GM21786 (cell line): Measurements from ENCODE around the gene TMEM209.
"Not testable (repeated sequence)": the region's sequence is repeated elsewhere in the genome, so short reads cannot be mapped to it uniquely, and the experiment has no call there.

ENCODE experiments used
- ATAC-seq: cut with Tn5 transposase; IDR thresholded peaks from one replicate; pipeline ENCODE4 v1.9.1; 2021; ENCODE audit not compliant: unreplicated experiment

TMEM209 gene

GRCh38 chr7:130218806-130219620 is 13.8 kb upstream of the TMEM209 start:
- ATAC-seq: no peak

- no peak for ATAC-seq
Measured at GRCh38 chr7:130216750-130217149, 11.5 kb upstream of the TMEM209 start.

DNA sequence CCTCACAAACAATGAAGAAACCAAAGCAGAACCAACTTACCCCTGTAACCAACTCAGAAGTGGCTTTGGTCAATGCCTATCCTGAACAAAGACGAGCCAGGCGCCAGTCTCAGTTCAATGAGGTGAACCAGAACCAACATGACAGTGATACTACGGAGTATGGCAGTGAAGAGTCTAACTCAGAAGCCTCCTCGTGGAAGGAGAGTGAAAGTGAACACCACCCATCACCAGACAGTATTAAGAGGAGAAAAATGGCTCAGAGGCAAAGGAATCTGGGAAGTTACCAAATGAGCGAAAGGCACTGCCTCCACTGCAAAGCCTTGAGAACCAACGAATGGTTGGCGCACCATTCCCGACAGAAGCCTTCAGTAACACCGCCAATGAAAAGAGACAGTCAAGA is 10.8 kb upstream of the TMEM209 start:
- ATAC-seq: no peak

- ATAC-seq: no peak
Measured at GRCh38 chr7:130213828-130214227, 8.6 kb upstream of the TMEM209 start.

DNA sequence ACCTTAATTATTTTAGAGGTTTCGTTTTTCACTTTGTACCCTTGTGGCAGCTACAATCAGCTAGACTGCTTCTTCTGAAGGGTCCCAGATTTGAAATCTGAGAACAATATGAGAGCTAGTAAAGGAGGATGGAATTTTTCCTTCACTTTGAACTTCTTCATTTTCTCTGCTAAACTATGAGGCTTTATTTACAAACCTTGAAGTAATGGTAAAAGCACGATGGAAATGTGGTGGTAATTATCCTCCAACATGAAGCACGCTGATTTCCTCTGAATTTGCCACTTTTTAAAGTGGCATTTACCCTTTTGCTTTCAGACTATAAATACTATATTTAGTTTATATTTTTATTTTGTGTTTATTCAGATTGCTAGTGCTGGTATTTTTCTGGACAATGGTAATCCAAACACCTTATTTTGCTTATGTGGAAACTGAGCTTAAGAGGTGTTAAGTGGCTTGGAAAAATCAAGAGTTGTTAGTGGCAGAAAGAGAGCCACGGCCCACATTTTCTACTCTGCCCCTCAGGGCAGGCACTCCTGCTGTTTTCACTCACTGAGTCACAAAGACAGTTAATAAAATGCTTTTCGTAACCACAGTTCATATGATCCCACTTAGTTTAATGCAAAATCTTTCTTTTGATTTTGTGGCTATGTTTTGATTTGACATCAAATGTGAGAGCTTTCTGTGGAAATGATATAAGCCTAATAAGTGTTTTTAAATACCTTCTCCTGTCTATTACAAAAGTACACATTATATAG is 5.2 kb upstream of the TMEM209 start:
- ATAC-seq: no peak

DNA sequence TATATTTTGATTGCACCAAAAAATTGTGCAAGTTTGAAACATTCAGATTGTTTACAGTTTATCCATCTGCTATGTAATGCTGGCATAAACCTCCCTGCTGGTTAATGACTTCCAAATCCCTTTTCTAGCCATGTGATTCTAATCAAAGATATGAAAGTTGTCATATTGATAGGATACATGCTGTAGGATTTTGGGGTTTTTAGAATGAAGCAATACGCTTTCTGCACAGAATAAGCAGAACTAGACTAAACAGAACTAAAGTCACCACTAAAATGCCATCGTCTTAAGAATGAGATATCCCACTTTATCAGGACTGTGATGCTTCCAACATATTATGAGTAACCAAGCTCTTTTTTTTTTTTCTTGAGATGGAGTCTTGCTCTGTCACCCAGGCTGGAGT is 3.3 kb upstream of the TMEM209 start:
- ATAC-seq: no peak

- ATAC-seq: no peak
Measured at GRCh38 chr7:130207642-130208041, 2.4 kb upstream of the TMEM209 start, which contains the start of gene SSMEM1. SSMEM1 (plus strand) TSS chr7:130207860; CDS start chr7:130207911, 51 bp downstream.

- ATAC-seq: no peak
Measured at GRCh38 chr7:130207033-130207432, 1.8 kb upstream of the TMEM209 start.

DNA sequence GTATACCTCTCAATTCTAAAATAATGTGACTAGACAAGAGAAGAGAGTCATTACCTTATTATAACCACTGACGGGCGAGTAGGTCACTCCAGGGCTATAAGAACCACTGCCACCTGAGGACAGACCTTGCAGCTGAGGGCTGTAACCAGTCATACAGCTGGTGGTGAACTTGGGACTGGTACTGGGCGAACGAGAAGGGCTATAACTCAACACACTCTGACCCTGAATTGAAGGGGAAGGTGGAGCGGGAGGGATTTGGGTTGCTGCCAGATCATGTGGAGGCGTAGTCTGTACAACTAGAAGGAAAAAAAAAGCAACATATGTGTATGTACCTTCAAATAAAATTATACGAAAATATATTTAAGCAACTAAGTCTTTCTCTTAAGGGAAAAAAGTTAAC is 3.4 kb downstream of the TMEM209 start:
- ATAC-seq: no peak

DNA sequence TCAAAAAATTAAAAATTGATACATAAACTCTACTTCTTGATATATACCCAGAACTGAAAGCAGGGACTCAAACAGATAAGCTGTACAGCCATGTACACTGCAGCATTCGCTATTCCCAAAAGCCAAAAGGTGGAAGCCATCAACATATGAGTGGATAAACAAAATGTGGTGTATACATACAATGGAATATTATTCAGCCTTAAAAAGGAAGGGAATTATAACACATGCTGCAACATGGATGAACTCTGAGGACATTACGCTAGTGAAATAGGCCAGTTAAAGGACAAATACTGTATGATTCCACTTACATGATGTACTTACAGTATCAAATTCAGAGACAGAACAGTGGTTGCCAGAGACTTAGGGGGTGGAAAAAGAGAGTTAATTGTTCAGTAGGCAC is 8.1 kb downstream of the TMEM209 start:
- no peak for ATAC-seq

- no peak for ATAC-seq
Measured at GRCh38 chr7:130196476-130196875, 8.7 kb downstream of the TMEM209 start.

- ATAC-seq: no peak
Measured at GRCh38 chr7:130195396-130195795, 9.8 kb downstream of the TMEM209 start.

DNA sequence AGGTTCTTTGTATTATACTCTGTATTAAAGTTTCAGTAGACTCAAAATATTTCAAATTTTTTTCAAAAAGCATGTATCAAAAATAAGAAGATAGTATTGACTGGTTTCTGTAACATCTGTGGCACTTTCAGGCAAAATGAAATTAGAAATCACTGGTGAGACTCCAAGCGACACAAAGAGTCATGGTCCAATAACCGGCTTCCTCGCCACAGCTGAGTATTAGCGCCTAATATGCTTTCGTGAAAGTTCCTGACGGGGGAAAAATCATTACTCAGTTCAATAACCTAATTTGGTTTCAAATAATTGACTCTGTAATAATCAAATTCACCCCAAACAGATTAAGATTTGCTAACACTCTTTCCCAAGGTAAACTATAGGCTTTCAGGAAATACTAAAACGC is 13.4 kb downstream of the TMEM209 start:
- no peak for ATAC-seq

DNA sequence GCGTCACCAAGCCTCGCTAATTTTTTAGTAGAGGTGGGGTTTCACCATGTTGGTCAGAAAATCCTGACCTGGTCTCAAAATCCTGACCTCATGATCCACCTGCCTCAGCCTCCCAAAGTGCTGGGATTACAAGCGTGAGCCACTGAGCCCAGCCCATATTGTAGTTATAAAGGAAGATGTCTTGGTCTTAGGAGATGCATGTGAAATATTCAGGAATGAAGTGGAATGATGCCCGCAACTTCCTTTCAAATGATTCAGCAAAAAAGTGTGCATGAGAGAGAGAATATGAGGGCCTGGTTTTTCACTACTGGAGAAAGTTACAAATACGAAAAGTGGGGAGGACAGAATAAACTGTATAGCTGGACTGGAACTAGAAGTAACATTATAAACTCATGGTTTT is 15.9 kb downstream of the TMEM209 start:
- no peak for ATAC-seq

DNA sequence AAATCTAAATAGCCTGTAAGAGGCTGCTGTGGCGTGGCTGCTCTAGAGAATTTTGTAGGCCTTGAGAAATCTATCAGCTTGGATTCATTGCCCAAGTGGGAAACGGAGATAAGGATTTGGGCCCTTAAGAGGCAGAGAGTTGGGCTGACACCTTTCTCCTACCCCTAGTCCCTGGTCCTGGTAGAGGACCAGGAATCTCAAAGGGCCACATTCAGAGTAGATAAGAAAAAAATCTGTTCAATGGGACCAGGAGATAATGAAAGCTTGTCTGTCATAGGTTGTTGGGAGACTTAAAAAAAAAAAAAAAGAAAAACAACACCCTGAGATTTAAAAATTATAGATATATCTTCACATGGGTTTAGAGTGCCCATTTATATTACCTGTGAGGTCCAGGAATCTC is 17.8 kb downstream of the TMEM209 start:
- ATAC-seq: no peak

- ATAC-seq: not testable (repeated sequence)
Measured at GRCh38 chr7:130184349-130184748, 20.9 kb downstream of the TMEM209 start.

- peak; percentile 91 for ATAC-seq
Measured at GRCh38 chr7:130182990-130183389, 22.2 kb downstream of the TMEM209 start.

DNA sequence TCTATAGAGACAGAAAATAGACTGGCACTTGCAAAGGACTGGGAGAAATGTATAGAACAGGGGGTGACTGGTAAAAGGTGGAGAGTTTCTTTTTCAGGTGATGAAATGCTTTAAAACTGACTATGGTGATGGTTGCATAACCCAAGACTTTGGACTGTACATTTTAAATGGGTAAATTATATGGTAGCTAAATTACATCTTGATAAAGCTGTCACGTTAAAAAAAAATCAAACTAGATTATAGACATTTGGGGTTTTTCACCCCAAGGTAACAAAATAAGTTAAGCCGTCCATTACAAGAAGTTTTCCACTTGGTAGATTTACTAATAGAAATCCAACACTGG is 24.0 kb downstream of the TMEM209 start:
- ATAC-seq: no peak

- no peak for ATAC-seq
Measured at GRCh38 chr7:130180571-130181262, 24.5 kb downstream of the TMEM209 start.

- no peak for ATAC-seq
Measured at GRCh38 chr7:130179631-130180030, 25.6 kb downstream of the TMEM209 start.

- no peak for ATAC-seq
Measured at GRCh38 chr7:130178251-130178650, 27.0 kb downstream of the TMEM209 start.
